Right ventricle myocardium inferior (tissue), 1 donor: Measurements from ENCODE around the gene TPH1. TPM values are rescaled to one million over a fixed set of nuclear protein-coding genes. Genes with fewer than 3 reads are reported as not detected.
"Not testable (repeated sequence)": the region's sequence is repeated elsewhere in the genome, so short reads cannot be mapped to it uniquely, and the experiment has no call there.

Source experiments
- ATAC-seq: fragments of 200-7000 bp; cut with Tn5 transposase; one replicate; pipeline ENCODE4 v1.9.1; 2020; ENCODE audit warnings: mild to moderate bottlenecking, moderate library complexity
- DNase-seq: peaks from one replicate; pipeline ENCODE4 v3.0.0; 2021; ENCODE audit errors: missing footprints
- intact Hi-C: fragments of 100-400 bp; cut with DNase I; formaldehyde crosslinking; loops from one replicate; pipeline ENCODE4 v1.11.0; 2022
- total RNA-seq: library from RNA; stranded (reverse); fragmentation: NEBNext Ultra II Directional; extraction: Animal tissue kit (Norgen Biotek cat#: 25700); gene quantifications from one replicate; pipeline ENCODE4 v1.2.1, GENCODE V29; 2021
- donor health status: DM: no; HTN: yes; CAD: no; lungs with severe emphysema.

TPH1 gene
- total RNA-seq, 1 donor from 2014 or later: not detected

DNA sequence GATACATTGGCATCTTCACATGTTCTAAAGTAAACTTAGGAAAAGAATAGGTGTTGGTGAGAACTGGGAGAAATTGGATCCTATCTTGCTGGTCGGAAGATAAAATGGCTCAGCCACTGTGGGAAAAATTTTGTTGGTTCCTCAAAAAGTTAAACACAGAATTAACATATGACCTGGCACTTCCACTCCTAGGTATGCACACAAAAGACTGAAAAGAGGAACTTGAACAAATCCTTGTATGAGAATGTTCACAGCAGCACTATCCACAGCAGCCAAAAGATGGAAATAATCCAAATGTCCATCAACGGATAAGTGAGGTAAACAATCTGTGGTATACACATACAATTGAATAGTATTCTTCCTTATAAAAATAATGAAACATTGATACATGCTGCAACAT is 4.8 kb upstream of the TPH1 start:
- intact Hi-C loops: no loop called here
- no peak for ATAC-seq
- DNase-seq: no peak

DNA sequence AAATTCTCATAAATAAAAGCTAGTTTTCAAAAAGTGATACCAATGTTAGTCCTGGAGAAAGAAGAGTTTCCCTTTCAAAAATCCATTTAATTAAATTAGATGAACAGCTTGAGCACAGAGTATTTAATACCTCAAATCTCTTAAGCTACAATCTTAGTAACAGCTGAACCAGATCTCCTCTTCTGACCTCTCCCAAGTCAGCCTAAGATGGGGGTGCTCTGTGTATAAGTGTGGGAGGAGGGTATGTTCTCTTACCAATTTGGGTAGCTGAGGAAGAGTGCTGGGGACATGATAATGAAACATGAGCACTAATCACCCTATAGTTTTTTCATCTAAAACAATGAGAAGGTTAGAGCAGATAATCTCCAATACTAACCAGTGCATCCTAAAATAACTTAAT is 9.6 kb downstream of the TPH1 start:
- no peak for DNase-seq
- ATAC-seq: no peak
- intact Hi-C loops: no loop called here

DNA sequence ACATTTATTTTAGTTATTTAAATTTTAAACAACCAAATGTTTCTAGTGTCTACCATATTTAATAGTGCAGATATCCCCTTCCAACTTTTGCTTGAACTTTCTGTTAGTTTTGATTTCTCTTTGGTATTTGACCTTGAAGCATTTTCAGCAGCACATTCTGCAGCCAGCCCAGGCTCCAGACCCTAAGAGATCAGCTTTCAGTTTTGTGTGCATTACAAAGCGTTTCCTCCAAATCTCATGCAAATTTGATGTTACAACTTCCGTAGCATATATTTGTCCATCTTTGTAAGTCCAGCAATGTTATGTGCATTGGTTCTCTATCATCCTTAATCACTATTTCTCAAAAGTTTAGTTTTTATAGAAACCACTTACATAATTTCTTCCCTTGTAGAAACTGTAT is 18.6 kb downstream of the TPH1 start:
- ATAC-seq (no peak), DNase-seq (no peak)
- intact Hi-C loops: no loop called here

DNA sequence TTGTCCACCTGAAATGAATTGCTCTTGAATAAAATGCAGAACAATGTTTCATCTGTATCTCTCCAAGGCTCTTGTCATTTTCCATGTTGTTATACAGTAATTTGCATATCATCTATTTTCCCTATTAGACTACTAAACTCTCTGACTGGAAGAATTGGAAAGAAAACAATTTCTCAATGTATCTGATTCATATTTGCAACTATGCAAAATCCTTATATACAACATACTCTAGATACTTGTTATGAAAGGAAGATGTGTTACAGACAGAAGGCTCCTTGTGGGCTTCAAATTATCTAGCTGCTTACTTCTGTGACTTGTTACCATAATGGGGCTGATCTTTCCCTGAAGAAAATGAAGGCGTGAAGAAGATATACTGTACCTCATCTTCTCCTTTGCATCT is 23.6 kb downstream of the TPH1 start:
- intact Hi-C loops: no loop called here
- DNase-seq (no peak), ATAC-seq (no peak)

DNA sequence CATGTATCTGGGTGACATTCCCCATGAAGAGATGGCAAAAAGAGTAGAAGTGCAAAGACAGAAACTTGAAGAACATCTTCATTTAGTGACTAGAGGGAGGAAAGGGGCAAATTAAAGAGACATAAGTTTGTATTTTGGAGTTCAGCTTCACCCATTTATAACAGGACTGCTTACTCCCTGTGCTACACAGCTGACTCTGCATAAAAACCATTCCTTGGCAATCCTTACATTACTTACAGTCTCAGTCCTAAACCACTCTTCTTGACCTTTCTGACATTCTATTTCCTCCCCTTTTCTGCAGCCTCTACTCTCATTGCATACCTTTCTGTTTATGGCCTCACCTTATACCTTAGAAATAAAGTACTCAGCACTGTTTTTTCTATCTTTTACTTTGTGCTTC is 26.4 kb downstream of the TPH1 start:
- intact Hi-C loops: no loop called here
- ATAC-seq (no peak), DNase-seq (no peak)

DNA sequence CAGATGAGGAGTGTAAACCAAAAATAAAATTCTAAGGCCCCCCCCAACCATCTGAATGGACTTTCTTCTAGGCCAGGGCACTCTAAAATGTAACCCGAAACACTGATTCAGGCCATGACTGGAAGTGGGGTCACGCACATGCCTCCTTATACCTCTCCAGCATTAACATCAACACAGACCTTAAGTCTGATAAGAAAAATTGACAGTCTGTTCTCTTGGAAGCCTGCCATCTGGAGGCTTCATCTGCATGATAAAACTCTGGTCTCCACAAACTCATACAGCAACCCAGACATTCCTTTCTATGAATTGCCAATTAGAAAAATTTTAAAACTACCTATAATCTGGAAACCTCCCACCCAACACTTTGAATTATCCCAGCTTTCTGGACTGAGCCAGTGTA is 29.3 kb downstream of the TPH1 start:
- intact Hi-C loops: no loop called here

DNA sequence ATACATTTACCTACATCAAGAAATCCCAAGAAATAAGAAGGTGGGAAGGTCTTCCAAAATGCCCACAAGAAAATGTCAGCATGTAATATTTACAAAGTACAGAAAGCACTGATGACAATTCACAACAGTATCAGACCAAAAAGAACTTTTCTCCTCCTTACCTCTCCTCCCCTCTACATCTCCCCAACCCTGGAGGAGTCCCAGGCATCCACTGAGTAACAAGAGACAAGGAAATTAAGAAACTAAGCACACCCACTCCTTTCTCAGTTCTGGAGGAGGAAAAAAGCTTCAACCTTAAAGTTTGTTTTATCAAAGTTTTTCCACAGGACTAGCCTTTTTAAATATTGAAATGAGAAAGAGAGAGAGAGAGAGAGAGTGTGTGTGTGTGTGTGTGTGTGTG is 31.2 kb downstream of the TPH1 start:
- intact Hi-C loops: loop anchor here (5.0 kb wide), 2 partner anchors 87 to 307 kb away; partner anchors contain the start of genes GTF2H1 and HPS5
- ATAC-seq: no peak
- no peak for DNase-seq

More for the DNA sequence above, 29.3 kb downstream of the TPH1 start:
- DNase-seq (no peak), ATAC-seq (no peak)

DNA sequence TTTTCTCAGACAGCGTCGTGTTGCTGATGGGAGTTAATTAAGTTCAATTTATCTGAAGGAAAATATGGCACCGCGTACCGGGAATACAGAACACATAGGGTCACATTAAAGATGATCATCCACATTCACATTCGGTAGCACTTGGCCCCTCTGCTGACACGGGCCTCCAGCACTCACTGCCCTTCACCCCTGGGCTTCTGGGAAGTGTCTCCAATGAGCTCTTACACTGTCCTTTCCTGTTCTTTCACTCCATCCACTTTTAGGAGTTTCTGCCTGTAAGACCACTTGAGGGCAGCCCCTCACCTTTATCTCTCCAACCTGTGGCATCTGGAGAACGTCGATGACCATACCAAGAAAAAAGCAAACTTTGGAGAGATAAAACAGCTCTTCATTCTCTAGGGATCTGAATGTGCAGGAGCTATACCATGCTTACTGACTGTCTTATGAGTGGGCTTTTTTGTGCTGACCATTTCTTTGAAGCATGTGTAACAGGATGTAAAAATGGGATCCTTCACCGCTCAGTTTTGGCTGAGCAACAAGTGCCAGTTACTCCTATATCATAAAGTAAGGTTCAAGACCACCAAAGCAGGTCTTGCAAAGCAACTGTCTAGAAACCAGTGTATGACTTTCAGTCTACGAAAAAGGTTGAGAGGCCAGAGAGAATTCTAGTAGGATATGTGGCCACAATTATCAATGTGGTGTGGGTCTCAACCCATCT is 32.1 kb downstream of the TPH1 start:
- ATAC-seq: no peak
- DNase-seq: no peak

DNA sequence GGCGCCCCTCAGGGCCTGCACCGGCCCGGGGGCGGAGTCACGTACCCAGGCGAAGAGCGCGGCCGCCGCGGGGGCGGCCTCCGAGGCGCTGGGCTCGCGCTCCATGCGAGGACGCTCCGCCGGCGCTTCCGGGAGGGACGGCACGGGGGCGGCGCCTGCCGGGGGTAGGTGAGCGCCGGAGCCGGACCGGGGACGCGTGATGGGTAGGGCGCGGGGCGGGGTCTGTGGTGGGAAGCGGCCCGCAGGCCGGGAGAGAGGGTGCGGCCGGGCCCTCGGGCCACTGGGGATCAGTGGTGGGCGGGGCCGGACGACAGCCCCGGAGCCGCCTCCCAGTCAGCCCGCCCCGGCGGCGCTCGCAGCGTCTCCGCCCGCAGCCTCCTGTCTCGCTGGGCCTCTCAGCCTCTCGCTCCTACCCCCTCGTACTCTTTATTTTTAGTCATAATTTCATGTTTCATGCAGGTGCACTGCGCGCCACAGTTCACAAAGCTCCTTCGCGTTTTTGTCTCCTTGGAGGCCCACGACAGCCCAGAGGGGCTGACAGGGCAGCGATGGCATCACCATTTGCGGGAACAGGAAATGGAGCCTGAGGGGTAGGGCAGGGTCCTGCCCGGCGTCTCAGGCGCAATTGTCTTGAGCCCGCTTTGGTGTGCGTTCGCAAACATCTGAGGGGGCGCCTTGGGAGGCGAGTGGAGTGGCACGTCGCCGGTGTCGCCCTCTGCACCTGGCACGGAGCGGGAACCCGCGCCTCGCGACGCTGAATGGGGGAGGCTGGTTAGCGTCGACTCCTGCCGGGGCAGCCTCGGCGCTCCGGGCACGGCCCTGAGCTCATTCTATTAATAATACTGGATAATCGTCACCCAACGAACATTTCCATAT is 32.9 kb downstream of the TPH1 start, which contains the start of gene SERGEF:
Gene SERGEF (minus strand): TSS at position 142 of the 876 bp plus-strand sequence. CDS start 37 bp downstream, at position 105.
- peak; percentile 98 for ATAC-seq
- DNase-seq: peak; percentile 97
- intact Hi-C loops: loop anchor here (5.0 kb wide), 2 partner anchors 89 to 309 kb away; partner anchors contain the start of genes GTF2H1 and HPS5

More for the DNA sequence above, 32.1 kb downstream of the TPH1 start:
- intact Hi-C loops: loop anchor here (5.0 kb wide), 2 partner anchors 88 to 308 kb away; partner anchors contain the start of genes GTF2H1 and HPS5

DNA sequence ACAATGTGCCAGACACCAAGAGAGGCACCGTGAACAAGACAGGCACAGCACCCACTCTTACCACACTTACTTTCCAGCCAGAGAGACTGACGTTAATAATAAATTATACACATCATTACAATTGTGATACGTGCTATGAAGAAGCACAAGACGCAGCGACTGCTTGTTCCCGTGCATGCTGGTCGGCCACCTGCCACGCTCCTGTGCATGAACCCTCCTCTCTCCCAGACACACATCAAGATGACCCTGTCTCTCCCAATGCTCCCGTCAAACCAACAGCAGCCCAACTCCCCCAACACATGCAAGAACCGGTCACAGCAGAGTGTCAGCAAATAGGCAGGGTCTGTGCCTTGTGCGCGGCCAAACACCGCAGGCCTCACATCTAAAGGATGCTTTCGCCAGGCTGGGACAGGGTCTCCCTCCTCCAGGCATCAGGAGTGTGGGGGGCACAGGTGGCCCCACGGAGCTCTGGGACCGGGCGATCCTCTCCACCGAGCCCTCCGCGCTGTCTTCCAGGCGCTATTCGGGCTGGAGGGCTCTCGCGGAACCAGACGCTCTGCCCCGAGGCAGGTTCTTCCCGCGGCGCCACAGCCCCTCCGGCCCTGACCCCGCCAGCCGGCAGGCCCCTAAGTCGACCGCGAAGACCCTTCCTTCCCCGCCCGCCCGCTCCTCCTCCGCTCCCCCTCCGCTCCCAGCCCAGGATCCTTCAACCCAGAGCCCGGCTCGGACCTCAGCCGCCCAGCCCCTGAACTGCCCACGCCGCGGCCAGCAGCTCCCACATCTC is 33.8 kb downstream of the TPH1 start:
- intact Hi-C loops: loop anchor here (5.0 kb wide), 2 partner anchors 90 to 310 kb away; partner anchors contain the start of genes GTF2H1 and HPS5
- no peak for DNase-seq
- ATAC-seq: peak; percentile 10

DNA sequence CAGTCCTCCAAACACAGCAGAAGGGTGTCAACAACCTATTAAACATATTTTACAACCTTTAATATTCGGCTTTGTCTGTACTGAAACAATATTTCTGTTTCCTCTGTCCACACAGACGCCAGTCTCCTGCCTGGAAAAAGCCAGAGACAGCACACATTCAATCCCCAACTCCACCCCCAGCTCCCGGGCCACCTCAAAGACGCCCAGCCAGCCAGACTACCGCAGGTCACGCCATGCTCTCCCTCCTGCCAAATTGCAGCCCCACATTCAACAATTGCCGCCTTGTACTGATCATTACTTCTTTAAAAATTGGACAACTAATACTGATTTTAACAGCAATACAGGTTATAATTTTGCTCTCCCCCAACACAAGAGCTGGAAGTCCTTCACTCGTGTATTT is 34.4 kb downstream of the TPH1 start:
- no peak for DNase-seq
- no peak for ATAC-seq
- intact Hi-C loops: loop anchor here (5.0 kb wide), 2 partner anchors 91 to 311 kb away; partner anchors contain the start of genes GTF2H1 and HPS5

DNA sequence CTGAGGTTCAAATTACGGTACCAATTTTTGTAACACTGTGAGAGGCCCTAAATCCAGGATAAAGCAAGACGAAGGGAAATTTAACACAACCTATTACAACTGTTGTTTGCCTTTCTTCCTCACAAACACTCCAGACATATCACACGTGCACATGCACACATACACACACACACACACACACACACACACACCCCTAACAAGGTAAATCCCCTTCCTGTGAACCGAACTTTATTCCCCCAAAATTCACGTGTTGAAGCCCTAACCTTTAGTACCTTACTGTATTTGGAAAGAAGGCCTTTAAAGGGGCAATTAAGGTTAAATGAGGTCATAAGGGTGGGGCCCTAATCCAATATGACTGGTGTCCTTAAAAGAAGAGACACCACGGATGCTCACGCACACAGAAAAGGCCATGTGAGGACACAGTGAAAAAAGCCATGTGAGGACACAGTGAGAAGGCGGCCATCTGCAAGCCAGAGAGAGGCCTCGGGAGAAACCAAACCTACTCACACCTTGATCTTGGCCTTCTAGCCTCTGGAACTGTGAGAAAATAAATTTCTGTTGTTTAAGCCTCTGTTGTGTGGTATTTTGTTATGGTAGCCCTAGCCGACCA is 35.0 kb downstream of the TPH1 start:
- ATAC-seq: no peak
- intact Hi-C loops: loop anchor here (5.0 kb wide), 2 partner anchors 91 to 311 kb away; partner anchors contain the start of genes GTF2H1 and HPS5

DNA sequence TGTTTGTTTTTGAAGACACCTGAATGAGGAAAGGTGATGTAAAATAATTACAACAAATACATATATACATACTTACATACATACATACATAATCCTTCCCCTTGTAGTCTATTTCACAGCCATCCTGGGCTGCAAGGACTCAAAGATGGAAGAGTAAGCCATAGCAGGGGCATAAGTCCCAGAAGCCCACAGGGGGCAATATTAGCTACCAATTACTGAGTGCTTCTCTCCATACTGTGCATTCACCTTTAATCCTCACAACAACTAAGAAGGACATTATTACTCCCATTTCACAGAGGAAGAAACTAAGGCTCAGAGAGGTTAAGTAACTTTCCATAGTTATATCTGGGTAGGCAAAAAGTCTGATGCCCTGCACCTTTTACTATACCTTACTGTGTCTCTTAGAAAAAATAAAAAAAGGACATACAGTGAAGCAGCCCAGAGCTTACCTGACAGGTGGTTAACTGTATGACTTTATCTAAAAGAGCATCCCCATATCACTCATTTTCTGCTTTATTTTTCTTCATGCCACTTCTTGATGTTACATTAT is 35.9 kb downstream of the TPH1 start:
- no peak for ATAC-seq
- DNase-seq: no peak
- intact Hi-C loops: loop anchor here (5.0 kb wide), 2 partner anchors 92 to 312 kb away; partner anchors contain the start of genes GTF2H1 and HPS5

More for the DNA sequence above, 35.0 kb downstream of the TPH1 start:
- DNase-seq: no peak

DNA sequence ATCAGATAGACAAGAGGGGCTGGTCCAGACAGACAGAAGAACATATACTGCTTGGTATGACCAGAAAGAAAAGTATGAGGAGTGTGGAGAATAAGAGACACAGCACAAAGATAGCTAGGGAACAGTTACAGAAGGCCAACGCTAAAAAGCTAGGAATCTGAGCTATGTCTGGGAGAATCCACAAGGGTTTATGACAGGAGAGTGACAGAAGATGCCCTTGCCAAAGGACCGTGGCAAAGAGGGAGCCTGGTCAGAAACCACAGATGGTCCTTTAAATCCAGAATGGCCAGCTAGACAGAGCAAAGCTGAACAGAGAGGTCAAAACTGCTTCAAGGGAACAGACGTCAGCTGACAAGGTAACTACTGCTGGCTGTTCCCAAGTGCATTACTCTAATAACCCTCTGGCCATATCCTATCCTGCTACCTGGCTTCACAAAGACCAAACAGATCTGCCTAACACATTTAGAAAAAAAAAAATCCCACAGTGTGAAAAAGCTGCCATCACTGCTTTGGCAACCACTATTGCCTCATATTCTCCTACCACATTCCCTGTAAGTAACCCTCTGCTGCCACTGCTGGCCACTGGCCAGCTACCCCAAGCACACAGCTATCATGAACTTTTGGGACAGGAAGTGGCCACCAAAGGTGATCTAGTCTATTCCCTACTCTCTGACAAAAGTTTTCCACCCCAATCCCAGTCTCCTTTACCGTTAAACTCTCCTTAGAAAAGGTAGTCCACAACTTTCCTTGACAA is 40.5 kb downstream of the TPH1 start:
- ATAC-seq (no peak), DNase-seq (no peak)
- intact Hi-C loops: no loop called here

DNA sequence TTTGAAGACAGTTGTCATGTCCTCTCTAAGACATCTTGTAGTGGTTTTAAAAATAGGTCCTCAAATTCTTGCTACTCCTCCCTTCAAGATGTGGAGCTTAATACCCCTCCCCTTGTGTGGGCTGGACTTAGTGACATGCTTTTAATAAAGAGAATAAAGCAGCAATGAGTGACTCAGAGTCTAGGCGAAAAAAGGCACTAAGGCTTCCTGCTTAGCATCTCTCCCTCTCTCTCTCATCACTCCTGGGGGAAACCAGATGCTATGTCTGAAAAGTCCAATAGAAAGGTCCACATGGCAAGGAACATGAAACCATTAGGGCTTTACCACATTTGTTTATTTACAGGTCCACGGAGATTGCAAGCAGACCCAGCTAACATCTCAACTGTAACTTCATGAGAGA is 44.9 kb downstream of the TPH1 start:
- ATAC-seq (no peak), DNase-seq (no peak)
- intact Hi-C loops: no loop called here

DNA sequence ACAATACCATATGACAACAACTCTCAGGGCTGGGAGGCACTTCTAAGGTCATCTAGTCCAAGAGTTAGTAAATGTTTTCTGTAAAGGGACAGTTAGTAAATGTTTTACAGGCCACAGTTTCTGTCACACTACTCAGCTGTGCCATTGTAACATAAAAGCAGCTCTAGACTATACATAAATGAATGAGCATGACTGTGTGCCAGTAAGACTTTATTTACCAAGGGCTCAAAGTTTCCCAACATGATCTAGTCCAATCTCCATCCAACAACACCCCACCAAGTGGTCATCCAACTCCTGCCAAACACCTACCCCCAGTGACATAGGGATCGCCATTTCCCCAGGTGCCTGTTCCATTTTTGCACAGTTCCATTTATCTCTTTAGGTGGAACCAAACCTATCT is 45.3 kb downstream of the TPH1 start:
- DNase-seq (no peak), ATAC-seq (no peak)
- intact Hi-C loops: no loop called here

DNA sequence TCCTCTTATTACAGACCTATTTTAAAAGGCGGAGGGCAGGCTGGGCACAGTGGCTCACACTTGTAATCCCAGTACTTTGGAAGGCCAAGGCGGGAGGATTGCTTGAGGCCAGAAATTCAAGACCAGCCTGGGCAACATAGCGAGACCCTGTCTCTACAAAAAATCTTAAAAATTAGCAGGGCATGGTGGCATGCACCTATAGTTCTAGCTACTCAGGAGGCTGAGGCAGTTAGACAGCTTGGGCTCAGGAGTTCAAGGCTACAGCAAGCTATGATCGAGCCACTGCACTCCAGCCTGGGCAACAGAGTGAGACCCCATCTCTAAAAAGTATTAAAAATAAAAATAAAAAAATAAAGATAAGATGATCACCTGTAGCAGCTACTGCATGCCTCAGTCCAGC is 45.9 kb downstream of the TPH1 start:
- intact Hi-C loops, DNase-seq, ATAC-seq: not testable (repeated sequence)
